Panc1 (cell line): ENCODE data around the gene PLA2G4F. TPM values are rescaled to one million over a fixed set of nuclear protein-coding genes. Genes with fewer than 3 reads are reported as not detected.

Experiments used
- ATAC-seq: fragments of 200-7000 bp; cut with Tn5 transposase; 2 replicates; pipeline ENCODE4 v1.9.1; 2020; ENCODE audit warnings: mild to moderate bottlenecking, moderate library complexity
- BruUV-seq: library from RNA; stranded (reverse); fragments of 400-500 nt; replicated peaks from 2 replicates; lab custom pipeline; 2021; lab: Mats Ljungman, UMichigan
- CTCF ChIA-PET: fragments of 300-600 bp; sonication (Branson Sonifier 250); formaldehyde crosslinking; loops from one replicate; lab custom pipeline; 2022; ENCODE audit warnings: antibody characterized with exemption; lab: Charles Lee
- POLR2A ChIA-PET: fragments of 300-600 bp; sonication (Branson Sonifier 250); formaldehyde crosslinking; loops from one replicate; lab custom pipeline; 2022; ENCODE audit warnings: antibody characterized with exemption; lab: Charles Lee
- DNase-seq: peaks from one replicate; pipeline ENCODE4 v3.0.0-alpha.2; 2010; ENCODE audit warnings: low read depth, low spot score
- H3K27ac ChIP-seq: 2 replicates; pipeline ENCODE4 v1.5.1; 2011; ENCODE audit warnings: mild to moderate bottlenecking, low read length, inconsistent platforms
- H3K27me3 ChIP-seq: fragments of 200-500 bp; sonication (Bioruptor generic); 2 replicates; pipeline ENCODE4 v1.6.0; 2014; ENCODE audit warnings: low read length, inconsistent platforms; ENCODE audit not compliant: control insufficient read depth, insufficient read depth
- H3K36me3 ChIP-seq: fragments of 200-500 bp; sonication (Bioruptor generic); 2 replicates; pipeline ENCODE4 v1.5.1; 2014; ENCODE audit warnings: inconsistent platforms, mild to moderate bottlenecking, low read length, moderate library complexity; ENCODE audit not compliant: control insufficient read depth, insufficient read depth
- H3K4me1 ChIP-seq: 2 replicates; pipeline ENCODE4 v1.5.1; 2011; ENCODE audit warnings: inconsistent platforms, mild to moderate bottlenecking, low read length, moderate library complexity; ENCODE audit not compliant: control insufficient read depth, insufficient read depth
- H3K4me3 ChIP-seq, 2 experiments: 2 replicates each; pipeline ENCODE4 v1.5.1; 2011 to 2012; ENCODE audit warnings: low read depth in 2 of 2, low read length in 2 of 2, mild to moderate bottlenecking in 2 of 2, inconsistent platforms in 1 of 2, moderate library complexity in 1 of 2
- H3K9me3 ChIP-seq: fragments of 200-500 bp; sonication (Bioruptor generic); 2 replicates; pipeline ENCODE4 v1.5.1; 2014; ENCODE audit warnings: low read depth, mild to moderate bottlenecking, inconsistent platforms, low read length, moderate library complexity; ENCODE audit not compliant: control insufficient read depth, insufficient read depth
- POLR2AphosphoS5 ChIP-seq: IDR thresholded peaks from 2 replicates; pipeline ENCODE4 v1.6.1; 2012; ENCODE audit warnings: mild to moderate bottlenecking, low read depth, low read length, moderate library complexity
- SIN3A ChIP-seq: IDR thresholded peaks from 2 replicates; pipeline ENCODE4 v1.6.1; 2012; ENCODE audit warnings: low read depth, mild to moderate bottlenecking, low read length, moderate library complexity, borderline replicate concordance; ENCODE audit not compliant: insufficient read depth
- TCF7L2 ChIP-seq: IDR thresholded peaks from 2 replicates; pipeline ENCODE4 v1.6.1; 2011; ENCODE audit warnings: mild to moderate bottlenecking, low read depth, low read length, inconsistent platforms
- in situ Hi-C: cut with HindIII; loops from 2 replicates; pipeline ENCODE4 v1.10.0; 2016; ENCODE audit warnings: low sequenced_read_pairs, low pct_unique_long_range_greater_than_20kb
- intact Hi-C: fragments of 100-400 bp; cut with micrococcal nuclease; formaldehyde crosslinking; loops from one replicate; pipeline ENCODE4 v1.10.0; 2022; ENCODE audit not compliant: unreplicated experiment
- total RNA-seq: library from RNA; stranded (reverse); gene quantifications from one replicate; pipeline ENCODE4 v1.2.1, GENCODE V29; 2021; ENCODE audit not compliant: unreplicated experiment
- TF ChIP-seq, protein P1 (sequence below): fragments of 450-650 bp; IDR thresholded peaks from 2 replicates; pipeline ENCODE4 v1.5.1; 2017; ENCODE audit warnings: mild to moderate bottlenecking
- TF ChIP-seq, protein P2 (sequence below), 2 experiments: IDR thresholded peaks; 2 replicates each; pipeline ENCODE4 v1.6.1; 2011 to 2012; ENCODE audit warnings: low read depth in 2 of 2, control low read depth in 1 of 2, low read length in 1 of 2, mild to moderate bottlenecking in 1 of 2, moderate library complexity in 1 of 2; ENCODE audit not compliant: insufficient read depth in 1 of 2

The PLA2G4F gene
- total RNA-seq, 1 experiment from 2014 or later, result not detected

DNA sequence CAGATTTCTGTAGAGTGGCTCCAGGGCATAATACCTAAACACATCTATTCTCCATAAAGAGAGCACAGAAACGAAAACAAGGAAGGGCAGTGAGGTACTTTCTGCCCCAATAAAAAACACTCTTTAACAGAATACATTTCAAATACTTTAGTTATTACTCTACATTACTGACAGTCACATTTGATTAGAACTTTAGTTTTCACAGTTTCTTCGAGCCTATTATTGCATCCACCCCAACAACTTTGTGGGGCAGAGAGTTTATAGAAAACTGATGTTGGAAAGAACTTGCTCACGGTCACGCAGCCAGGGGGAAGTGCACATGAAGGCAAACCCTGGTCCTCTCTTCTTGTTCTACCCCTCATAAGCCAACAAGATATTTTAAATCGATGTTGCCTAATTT lies 42.7 kb upstream of the PLA2G4F start:
- in situ Hi-C loops, result no loop called here
- BruUV-seq, result TSS peak; percentile 15
- ChIA-PET CTCF (no interaction called here), POLR2A (interaction anchor here (0.6 kb wide), 1 partner anchor 9 kb away, joined by 3 read pairs; the partner anchor contains the start of gene VPS39)
- Histone ChIP-seq H3K9me3 (no peaks in the 10 kb centered on the region), H3K36me3 (0 out of 2 replicates have a peak, but pooled peaks cover 3% of the 10 kb centered on the region), H3K27me3 (no peaks in the 10 kb centered on the region), H3K27ac (no peak overlapping the region), H3K4me1 (no peaks in the 10 kb centered on the region), H3K4me3 (no peak overlapping the region)
- intact Hi-C loops, result no loop called here
- no peak for ATAC-seq
- TF ChIP-seq, protein P1, sequence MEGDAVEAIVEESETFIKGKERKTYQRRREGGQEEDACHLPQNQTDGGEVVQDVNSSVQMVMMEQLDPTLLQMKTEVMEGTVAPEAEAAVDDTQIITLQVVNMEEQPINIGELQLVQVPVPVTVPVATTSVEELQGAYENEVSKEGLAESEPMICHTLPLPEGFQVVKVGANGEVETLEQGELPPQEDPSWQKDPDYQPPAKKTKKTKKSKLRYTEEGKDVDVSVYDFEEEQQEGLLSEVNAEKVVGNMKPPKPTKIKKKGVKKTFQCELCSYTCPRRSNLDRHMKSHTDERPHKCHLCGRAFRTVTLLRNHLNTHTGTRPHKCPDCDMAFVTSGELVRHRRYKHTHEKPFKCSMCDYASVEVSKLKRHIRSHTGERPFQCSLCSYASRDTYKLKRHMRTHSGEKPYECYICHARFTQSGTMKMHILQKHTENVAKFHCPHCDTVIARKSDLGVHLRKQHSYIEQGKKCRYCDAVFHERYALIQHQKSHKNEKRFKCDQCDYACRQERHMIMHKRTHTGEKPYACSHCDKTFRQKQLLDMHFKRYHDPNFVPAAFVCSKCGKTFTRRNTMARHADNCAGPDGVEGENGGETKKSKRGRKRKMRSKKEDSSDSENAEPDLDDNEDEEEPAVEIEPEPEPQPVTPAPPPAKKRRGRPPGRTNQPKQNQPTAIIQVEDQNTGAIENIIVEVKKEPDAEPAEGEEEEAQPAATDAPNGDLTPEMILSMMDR, result no peak
- no peak for TF ChIP-seq TCF7L2
- TF ChIP-seq SIN3A, result no peak
- no peak for TF ChIP-seq POLR2AphosphoS5
- TF ChIP-seq, protein P2, sequence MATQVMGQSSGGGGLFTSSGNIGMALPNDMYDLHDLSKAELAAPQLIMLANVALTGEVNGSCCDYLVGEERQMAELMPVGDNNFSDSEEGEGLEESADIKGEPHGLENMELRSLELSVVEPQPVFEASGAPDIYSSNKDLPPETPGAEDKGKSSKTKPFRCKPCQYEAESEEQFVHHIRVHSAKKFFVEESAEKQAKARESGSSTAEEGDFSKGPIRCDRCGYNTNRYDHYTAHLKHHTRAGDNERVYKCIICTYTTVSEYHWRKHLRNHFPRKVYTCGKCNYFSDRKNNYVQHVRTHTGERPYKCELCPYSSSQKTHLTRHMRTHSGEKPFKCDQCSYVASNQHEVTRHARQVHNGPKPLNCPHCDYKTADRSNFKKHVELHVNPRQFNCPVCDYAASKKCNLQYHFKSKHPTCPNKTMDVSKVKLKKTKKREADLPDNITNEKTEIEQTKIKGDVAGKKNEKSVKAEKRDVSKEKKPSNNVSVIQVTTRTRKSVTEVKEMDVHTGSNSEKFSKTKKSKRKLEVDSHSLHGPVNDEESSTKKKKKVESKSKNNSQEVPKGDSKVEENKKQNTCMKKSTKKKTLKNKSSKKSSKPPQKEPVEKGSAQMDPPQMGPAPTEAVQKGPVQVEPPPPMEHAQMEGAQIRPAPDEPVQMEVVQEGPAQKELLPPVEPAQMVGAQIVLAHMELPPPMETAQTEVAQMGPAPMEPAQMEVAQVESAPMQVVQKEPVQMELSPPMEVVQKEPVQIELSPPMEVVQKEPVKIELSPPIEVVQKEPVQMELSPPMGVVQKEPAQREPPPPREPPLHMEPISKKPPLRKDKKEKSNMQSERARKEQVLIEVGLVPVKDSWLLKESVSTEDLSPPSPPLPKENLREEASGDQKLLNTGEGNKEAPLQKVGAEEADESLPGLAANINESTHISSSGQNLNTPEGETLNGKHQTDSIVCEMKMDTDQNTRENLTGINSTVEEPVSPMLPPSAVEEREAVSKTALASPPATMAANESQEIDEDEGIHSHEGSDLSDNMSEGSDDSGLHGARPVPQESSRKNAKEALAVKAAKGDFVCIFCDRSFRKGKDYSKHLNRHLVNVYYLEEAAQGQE (IDR thresholded peaks at IDR 0.05; ENCODE audit: insufficient read depth in 1 of 2, low read depth in 2 of 2, low read length in 1 of 2), result no peak
- DNase-seq, result no peak

DNA sequence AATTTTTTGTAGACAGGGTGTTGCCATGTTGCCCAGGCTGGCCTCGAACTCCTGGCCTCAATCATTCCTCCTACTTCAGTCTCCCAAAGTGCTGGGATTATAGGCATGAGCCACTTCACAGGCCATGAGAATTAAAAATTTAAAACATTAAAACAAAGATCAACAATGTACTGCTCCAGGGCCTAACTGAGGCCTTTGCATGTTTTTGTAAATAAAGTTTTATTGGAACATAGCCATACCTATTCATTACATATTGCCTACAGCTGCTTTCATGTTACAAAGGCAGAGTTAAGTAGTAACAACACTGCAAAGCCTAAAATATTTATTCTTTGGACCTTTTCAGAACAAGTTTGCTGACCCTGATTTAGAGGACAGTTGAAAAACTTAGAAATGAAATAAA lies 42.1 kb upstream of the PLA2G4F start:
- in situ Hi-C loops (no loop called here), intact Hi-C loops (no loop called here)
- Histone ChIP-seq H3K4me3 (no peak overlapping the region), H3K27me3 (no peaks in the 10 kb centered on the region), H3K9me3 (no peaks in the 10 kb centered on the region), H3K27ac (no peak overlapping the region), H3K4me1 (no peaks in the 10 kb centered on the region), H3K36me3 (0 out of 2 replicates have a peak, but pooled peaks cover 3% of the 10 kb centered on the region)
- DNase-seq (no peak), ATAC-seq (no peak)
- BruUV-seq, result no TSS peak
- no peak for TF ChIP-seq POLR2AphosphoS5
- no peak for TF ChIP-seq SIN3A
- TF ChIP-seq, protein P2 (IDR thresholded peaks at IDR 0.05; ENCODE audit: insufficient read depth in 1 of 2, low read depth in 2 of 2, low read length in 1 of 2), result no peak
- no peak for TF ChIP-seq TCF7L2
- TF ChIP-seq, protein P1, result no peak
- CTCF ChIA-PET, result no interaction called here
- POLR2A ChIA-PET, result interaction anchor here (0.6 kb wide), 3 partner anchors 9 to 646 kb away, joined by 3 to 10 read pairs (median 4); partner anchors contain the start of gene VPS39
